ENCODE measurements around the gene IL1R2. TPM values are rescaled to one million over a fixed set of nuclear protein-coding genes. Genes with fewer than 3 reads are reported as not detected.

The IL1R2 gene
- total RNA-seq, 1 experiment from 2014 or later = 0.22 TPM

DNA sequence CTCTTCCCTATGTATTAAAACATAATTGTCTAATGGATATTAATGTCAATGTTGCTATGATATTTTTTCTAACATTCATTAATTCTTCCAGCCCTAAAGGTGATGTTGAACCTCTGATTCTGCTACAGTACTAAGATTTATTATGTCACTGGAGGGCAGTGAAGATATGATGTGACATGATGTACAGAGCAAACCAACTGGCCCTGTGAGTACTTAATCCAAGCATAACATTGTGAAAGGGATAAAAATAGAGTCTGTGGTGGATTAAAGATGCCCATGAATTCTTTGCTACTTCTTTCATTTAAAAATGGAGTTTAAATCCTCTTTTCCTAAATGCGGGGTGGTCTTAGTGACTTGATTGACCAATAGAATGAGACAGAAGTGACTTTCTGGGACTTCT is 51.8 kb downstream of the IL1R2 start (continued):
- TF ChIP-seq, protein P1, sequence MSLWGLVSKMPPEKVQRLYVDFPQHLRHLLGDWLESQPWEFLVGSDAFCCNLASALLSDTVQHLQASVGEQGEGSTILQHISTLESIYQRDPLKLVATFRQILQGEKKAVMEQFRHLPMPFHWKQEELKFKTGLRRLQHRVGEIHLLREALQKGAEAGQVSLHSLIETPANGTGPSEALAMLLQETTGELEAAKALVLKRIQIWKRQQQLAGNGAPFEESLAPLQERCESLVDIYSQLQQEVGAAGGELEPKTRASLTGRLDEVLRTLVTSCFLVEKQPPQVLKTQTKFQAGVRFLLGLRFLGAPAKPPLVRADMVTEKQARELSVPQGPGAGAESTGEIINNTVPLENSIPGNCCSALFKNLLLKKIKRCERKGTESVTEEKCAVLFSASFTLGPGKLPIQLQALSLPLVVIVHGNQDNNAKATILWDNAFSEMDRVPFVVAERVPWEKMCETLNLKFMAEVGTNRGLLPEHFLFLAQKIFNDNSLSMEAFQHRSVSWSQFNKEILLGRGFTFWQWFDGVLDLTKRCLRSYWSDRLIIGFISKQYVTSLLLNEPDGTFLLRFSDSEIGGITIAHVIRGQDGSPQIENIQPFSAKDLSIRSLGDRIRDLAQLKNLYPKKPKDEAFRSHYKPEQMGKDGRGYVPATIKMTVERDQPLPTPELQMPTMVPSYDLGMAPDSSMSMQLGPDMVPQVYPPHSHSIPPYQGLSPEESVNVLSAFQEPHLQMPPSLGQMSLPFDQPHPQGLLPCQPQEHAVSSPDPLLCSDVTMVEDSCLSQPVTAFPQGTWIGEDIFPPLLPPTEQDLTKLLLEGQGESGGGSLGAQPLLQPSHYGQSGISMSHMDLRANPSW (CRISPR knock-in tag; conservative IDR thresholded peaks at IDR 0.05; ENCODE audit: low read depth) = no peak
- TF ChIP-seq GTF2I (CRISPR knock-in tag; conservative IDR thresholded peaks at IDR 0.05) = no peak
- TF ChIP-seq, protein P2, sequence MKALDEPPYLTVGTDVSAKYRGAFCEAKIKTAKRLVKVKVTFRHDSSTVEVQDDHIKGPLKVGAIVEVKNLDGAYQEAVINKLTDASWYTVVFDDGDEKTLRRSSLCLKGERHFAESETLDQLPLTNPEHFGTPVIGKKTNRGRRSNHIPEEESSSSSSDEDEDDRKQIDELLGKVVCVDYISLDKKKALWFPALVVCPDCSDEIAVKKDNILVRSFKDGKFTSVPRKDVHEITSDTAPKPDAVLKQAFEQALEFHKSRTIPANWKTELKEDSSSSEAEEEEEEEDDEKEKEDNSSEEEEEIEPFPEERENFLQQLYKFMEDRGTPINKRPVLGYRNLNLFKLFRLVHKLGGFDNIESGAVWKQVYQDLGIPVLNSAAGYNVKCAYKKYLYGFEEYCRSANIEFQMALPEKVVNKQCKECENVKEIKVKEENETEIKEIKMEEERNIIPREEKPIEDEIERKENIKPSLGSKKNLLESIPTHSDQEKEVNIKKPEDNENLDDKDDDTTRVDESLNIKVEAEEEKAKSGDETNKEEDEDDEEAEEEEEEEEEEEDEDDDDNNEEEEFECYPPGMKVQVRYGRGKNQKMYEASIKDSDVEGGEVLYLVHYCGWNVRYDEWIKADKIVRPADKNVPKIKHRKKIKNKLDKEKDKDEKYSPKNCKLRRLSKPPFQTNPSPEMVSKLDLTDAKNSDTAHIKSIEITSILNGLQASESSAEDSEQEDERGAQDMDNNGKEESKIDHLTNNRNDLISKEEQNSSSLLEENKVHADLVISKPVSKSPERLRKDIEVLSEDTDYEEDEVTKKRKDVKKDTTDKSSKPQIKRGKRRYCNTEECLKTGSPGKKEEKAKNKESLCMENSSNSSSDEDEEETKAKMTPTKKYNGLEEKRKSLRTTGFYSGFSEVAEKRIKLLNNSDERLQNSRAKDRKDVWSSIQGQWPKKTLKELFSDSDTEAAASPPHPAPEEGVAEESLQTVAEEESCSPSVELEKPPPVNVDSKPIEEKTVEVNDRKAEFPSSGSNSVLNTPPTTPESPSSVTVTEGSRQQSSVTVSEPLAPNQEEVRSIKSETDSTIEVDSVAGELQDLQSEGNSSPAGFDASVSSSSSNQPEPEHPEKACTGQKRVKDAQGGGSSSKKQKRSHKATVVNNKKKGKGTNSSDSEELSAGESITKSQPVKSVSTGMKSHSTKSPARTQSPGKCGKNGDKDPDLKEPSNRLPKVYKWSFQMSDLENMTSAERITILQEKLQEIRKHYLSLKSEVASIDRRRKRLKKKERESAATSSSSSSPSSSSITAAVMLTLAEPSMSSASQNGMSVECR (CRISPR knock-in tag; IDR thresholded peaks at IDR 0.05; ENCODE audit: borderline replicate concordance) = no peak

DNA sequence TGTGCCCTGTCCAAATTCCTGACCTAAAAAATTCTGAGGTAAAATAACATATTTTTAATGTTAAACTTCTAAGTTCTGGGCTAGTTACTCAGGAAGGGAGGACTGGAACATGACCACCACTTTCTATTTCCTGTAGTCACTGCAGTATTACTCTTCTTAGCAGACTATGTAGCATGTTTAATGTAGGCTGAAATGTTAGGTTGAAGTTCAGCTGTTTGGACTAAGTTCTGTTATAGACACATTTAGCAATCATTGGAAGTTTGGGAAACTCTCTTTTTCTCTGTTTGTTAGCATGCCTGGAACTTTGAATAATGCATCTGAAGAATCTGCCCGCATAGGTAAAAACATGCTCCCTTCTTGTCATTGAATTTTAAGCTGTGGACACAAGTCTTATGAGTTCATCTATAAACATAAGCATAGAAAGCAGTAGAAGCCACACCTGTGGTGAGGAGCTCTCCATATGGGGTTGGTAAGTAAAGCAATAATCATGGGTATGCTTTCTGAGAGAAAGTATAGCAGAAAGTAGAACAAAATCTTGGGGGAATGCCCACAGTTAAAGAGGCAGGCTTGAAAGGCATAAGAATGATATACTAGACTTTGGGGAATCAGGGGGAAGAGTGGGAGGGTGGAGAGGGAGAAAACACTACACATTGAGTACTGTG is 52.6 kb downstream of the IL1R2 start:
- H3K9me3 Mint-ChIP-seq = peaks cover 12% of the 10 kb centered on the region
- H3K4me1 Mint-ChIP-seq = 0 out of 2 replicates have a peak, but pooled peaks cover 3% of the 10 kb centered on the region
- H3K36me3 Mint-ChIP-seq = no peaks in the 10 kb centered on the region
- TF ChIP-seq, protein P3, sequence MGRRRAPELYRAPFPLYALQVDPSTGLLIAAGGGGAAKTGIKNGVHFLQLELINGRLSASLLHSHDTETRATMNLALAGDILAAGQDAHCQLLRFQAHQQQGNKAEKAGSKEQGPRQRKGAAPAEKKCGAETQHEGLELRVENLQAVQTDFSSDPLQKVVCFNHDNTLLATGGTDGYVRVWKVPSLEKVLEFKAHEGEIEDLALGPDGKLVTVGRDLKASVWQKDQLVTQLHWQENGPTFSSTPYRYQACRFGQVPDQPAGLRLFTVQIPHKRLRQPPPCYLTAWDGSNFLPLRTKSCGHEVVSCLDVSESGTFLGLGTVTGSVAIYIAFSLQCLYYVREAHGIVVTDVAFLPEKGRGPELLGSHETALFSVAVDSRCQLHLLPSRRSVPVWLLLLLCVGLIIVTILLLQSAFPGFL (CRISPR knock-in tag; IDR thresholded peaks at IDR 0.05; ENCODE audit: borderline replicate concordance) = no peak
- TF ChIP-seq, protein P4, sequence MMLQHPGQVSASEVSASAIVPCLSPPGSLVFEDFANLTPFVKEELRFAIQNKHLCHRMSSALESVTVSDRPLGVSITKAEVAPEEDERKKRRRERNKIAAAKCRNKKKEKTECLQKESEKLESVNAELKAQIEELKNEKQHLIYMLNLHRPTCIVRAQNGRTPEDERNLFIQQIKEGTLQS (CRISPR knock-in tag; conservative IDR thresholded peaks at IDR 0.05) = no peak
- TF ChIP-seq, protein P5, sequence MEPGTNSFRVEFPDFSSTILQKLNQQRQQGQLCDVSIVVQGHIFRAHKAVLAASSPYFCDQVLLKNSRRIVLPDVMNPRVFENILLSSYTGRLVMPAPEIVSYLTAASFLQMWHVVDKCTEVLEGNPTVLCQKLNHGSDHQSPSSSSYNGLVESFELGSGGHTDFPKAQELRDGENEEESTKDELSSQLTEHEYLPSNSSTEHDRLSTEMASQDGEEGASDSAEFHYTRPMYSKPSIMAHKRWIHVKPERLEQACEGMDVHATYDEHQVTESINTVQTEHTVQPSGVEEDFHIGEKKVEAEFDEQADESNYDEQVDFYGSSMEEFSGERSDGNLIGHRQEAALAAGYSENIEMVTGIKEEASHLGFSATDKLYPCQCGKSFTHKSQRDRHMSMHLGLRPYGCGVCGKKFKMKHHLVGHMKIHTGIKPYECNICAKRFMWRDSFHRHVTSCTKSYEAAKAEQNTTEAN (CRISPR knock-in tag; IDR thresholded peaks at IDR 0.05) = no peak
- TF ChIP-seq GRHL2 (CRISPR knock-in tag; IDR thresholded peaks at IDR 0.05; ENCODE audit: insufficient replicate concordance, severe bottlenecking) (no peak), SP1 (CRISPR knock-in tag; conservative IDR thresholded peaks at IDR 0.05) (no peak), ELF4 (CRISPR knock-in tag; IDR thresholded peaks at IDR 0.05; ENCODE audit: low read depth) (no peak), PRRX2 (CRISPR knock-in tag; IDR thresholded peaks at IDR 0.05) (no peak), GTF2I (CRISPR knock-in tag; conservative IDR thresholded peaks at IDR 0.05) (no peak)
- TF ChIP-seq, protein P6, sequence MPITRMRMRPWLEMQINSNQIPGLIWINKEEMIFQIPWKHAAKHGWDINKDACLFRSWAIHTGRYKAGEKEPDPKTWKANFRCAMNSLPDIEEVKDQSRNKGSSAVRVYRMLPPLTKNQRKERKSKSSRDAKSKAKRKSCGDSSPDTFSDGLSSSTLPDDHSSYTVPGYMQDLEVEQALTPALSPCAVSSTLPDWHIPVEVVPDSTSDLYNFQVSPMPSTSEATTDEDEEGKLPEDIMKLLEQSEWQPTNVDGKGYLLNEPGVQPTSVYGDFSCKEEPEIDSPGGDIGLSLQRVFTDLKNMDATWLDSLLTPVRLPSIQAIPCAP (CRISPR knock-in tag; IDR thresholded peaks at IDR 0.05) = no peak
- TF ChIP-seq, protein P7, sequence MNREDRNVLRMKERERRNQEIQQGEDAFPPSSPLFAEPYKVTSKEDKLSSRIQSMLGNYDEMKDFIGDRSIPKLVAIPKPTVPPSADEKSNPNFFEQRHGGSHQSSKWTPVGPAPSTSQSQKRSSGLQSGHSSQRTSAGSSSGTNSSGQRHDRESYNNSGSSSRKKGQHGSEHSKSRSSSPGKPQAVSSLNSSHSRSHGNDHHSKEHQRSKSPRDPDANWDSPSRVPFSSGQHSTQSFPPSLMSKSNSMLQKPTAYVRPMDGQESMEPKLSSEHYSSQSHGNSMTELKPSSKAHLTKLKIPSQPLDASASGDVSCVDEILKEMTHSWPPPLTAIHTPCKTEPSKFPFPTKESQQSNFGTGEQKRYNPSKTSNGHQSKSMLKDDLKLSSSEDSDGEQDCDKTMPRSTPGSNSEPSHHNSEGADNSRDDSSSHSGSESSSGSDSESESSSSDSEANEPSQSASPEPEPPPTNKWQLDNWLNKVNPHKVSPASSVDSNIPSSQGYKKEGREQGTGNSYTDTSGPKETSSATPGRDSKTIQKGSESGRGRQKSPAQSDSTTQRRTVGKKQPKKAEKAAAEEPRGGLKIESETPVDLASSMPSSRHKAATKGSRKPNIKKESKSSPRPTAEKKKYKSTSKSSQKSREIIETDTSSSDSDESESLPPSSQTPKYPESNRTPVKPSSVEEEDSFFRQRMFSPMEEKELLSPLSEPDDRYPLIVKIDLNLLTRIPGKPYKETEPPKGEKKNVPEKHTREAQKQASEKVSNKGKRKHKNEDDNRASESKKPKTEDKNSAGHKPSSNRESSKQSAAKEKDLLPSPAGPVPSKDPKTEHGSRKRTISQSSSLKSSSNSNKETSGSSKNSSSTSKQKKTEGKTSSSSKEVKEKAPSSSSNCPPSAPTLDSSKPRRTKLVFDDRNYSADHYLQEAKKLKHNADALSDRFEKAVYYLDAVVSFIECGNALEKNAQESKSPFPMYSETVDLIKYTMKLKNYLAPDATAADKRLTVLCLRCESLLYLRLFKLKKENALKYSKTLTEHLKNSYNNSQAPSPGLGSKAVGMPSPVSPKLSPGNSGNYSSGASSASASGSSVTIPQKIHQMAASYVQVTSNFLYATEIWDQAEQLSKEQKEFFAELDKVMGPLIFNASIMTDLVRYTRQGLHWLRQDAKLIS (CRISPR knock-in tag; IDR thresholded peaks at IDR 0.05; ENCODE audit: borderline replicate concordance) = no peak
- TF ChIP-seq, protein P8, sequence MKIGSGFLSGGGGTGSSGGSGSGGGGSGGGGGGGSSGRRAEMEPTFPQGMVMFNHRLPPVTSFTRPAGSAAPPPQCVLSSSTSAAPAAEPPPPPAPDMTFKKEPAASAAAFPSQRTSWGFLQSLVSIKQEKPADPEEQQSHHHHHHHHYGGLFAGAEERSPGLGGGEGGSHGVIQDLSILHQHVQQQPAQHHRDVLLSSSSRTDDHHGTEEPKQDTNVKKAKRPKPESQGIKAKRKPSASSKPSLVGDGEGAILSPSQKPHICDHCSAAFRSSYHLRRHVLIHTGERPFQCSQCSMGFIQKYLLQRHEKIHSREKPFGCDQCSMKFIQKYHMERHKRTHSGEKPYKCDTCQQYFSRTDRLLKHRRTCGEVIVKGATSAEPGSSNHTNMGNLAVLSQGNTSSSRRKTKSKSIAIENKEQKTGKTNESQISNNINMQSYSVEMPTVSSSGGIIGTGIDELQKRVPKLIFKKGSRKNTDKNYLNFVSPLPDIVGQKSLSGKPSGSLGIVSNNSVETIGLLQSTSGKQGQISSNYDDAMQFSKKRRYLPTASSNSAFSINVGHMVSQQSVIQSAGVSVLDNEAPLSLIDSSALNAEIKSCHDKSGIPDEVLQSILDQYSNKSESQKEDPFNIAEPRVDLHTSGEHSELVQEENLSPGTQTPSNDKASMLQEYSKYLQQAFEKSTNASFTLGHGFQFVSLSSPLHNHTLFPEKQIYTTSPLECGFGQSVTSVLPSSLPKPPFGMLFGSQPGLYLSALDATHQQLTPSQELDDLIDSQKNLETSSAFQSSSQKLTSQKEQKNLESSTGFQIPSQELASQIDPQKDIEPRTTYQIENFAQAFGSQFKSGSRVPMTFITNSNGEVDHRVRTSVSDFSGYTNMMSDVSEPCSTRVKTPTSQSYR (CRISPR knock-in tag; IDR thresholded peaks at IDR 0.05) = no peak
- ChIA-PET CTCF (no interaction called here), POLR2A (no interaction called here)
- DNase-seq (ENCODE audit: low spot score) (no peak), ATAC-seq (no peak)
- H3K27ac Mint-ChIP-seq = no peak overlapping the region
- H3K27me3 Mint-ChIP-seq (ENCODE audit: low read depth) = no peaks in the 10 kb centered on the region
- no peak overlapping the region for H3K4me3 Mint-ChIP-seq
